GM21528 (cell line): ENCODE data around the gene ZNF618.

Experiments
- ATAC-seq: cut with Tn5 transposase; IDR thresholded peaks from one replicate; pipeline ENCODE4 v1.9.1; 2021; ENCODE audit warnings: mild to moderate bottlenecking, moderate library complexity; ENCODE audit not compliant: unreplicated experiment, low FRiP score

ZNF618 gene

GRCh38 chr9:114088571-114089170 is 212.6 kb downstream of the ZNF618 start:
- ATAC-seq = no peak

DNA sequence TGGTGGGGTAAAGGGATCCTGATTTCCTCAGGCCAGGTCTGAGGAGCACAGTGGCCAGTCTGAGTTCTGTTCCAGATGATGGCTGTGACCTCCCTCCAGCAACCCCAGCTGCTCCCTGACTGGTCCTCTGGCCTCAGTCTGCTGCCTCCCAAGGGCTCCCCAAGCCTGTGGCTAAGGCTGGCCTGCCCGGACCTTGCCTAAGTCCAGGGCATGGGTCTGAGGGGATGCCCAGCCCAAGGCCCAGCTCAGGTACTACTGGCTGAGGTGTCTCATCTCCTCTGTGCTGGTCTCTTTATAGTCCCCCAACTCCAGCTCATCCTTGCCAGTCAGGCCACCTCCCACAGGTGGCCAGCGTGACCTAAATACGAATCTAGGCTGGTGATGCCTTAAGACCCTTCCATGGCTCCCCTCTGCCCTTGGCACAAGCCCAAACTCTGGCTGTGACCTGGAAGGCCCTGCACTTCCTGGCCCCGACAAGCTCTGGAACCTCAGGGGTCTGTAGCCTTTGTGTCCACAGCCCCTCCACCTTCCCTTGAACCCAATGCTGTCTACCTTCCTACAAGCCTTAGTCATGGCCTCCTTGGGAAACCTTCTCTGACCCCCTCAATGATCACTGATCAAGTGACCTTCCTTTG is 213.2 kb downstream of the ZNF618 start:
- no peak for ATAC-seq

GRCh38 chr9:114090798-114091197 is 214.7 kb downstream of the ZNF618 start:
- no peak for ATAC-seq

- ATAC-seq = no peak
Observed at GRCh38 chr9:114091711-114092110, 215.6 kb downstream of the ZNF618 start.

- no peak for ATAC-seq
Observed at GRCh38 chr9:114092336-114092735, 216.2 kb downstream of the ZNF618 start.

GRCh38 chr9:114093031-114093471 is 216.9 kb downstream of the ZNF618 start:
- no peak for ATAC-seq

DNA sequence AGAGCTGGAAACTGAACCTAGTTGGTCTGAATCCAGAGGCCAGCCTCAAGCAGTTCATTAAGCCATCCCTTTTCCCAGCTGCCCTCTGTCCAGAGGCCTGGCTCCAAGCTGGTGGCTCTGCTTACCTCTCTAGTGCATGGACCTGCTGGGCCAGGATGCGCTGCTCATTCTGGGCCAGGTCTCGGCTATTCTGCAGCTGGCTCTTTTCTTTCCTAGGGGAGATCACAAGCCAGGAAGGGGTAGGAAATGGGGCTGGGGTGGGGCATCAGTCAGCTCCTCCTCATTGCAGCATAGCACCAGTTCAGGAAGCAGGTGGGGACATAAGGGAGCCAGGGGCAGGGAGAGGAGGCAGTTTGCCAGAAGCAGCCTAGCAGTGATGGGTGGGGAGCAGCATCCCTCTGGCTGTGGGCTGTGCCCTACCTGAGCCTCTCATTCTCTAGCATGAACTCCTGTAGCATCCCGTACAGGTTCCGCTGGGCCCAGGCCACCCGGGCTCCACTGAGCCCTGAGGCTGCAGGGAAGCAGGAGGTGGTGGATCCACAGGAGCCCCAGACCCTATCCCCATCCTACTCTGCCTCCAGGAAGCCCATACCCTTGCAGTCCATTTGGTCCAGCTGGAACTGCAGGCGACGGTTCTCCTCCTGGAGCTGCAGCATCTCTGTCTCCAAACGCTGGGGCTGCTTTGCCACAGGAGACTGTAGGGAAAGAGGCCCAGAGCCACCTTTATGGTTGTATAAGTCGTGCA is 217.8 kb downstream of the ZNF618 start:
- ATAC-seq = no peak

DNA sequence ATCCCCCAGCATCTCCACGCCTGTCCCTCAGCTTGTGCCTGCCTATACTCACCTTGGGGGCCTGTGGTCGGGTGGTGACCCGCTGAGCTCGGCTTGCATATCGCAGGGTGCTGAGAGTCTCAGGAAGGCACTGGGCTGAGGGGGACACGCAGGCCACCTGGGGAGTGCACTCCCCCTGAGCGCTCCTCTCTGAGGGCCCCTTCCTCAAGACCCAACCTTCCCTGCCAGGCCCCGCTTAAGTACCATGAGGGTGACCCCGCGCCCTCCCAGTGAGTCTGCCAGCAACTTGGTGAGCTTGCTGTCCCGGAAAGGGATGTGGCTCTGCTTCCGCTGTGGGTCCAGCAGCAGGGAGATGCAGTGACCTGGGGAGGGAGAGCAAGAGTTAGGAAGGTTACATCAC is 218.9 kb downstream of the ZNF618 start:
- no peak for ATAC-seq

DNA sequence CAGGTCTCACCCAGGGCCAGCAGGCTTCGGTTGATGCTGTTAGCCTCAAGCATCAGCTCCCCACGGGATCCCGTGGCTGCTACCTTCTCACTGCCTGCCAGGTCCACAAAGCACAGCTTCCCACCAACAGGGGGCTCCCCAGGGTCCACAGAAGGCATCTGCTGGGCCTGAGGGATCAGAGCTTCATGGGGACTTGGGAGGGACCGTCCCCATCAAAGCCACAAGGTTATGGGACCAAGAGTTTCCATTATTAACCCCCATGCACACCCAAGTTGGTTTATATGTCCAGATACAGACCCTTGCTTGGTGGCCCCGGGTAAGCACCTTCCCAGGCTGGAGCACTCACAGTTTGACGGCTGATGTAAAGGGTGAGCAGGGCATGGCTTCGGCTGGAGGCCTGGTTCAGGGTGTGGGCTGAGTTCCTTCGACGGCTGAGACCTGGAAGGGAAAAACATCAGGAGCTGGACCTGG is 220.0 kb downstream of the ZNF618 start:
- no peak for ATAC-seq

DNA sequence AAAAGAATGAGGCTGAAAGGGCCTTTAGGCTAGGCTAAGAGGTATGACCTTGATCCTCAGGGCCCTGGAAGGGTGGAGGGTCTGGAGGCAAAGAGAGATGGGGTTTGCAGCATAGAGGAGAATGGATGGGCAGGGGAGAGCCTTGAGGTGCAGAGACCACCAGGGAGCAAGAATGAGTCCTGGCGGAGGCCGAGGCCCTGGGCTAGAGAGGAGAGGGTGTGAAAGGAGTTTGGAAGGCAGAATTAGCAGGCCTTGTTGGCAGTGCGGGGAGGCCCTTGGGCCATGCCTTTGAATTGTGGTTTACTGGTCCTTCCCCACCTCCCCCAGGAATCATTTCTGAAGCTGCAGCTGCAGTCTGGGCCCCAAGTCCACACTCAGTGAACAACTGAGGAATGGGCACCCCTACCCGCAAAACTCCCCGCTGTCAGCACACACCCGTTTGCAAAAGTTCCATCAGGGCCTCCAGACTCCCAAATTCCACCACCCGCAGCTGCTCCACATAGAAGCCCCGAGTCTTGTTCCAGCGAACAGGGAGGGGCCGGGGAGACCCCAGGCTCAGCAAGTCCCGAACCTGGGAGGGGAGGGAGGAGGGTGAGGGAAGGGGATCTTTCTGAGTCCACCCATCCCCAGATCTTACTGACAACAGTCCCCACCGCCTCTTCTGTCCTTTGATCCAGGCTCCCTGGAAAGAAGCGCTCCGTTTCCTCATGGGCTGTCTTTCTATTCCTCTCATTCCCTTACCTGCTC is 220.9 kb downstream of the ZNF618 start:
- ATAC-seq = no peak

GRCh38 chr9:114097613-114098020 is 221.5 kb downstream of the ZNF618 start:
- no peak for ATAC-seq

DNA sequence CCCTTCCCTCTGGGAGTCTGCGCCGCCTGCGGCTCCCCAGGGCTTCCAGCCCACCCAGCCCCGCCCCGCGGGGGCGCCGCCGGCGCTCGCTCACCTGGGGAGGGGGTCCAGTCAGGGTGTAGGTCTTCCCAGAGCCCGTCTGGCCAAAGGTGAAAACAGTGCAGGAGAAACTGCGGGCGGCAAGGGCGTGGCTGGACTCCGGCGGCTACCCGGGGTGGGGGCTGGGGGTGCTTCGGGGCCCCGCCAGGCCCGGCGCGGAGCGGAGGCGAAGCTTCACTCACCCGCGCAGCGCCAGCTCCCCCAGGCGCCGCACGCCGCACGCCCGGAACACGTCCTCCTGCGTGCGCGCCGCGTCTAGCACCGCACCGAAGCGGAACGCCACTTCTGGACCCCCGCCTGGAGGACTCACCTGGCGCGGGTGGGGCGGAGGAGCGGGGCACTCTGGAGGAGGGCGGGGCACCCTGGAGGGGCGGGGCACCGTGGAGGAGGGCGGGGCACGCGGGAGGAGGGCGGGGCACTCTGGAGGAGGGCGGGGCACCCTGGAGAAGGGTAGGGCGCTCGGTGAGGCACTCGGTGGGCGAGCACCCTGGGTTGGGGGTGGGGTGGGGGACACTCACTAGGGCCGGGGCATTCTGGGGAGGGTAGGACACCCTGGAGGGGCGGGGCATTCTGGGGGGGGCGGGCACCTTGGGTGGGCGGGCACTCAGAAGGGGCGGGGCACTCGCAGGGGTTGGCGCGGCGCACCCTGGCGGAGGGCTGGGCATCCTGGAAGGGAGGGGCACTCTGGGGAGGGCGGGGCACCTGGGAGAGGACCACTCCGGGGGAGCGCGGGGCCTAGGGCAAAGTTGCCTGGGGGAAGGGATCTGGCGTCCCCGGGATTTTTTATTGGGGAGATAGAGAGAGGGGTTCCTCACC is 222.2 kb downstream of the ZNF618 start:
- no peak for ATAC-seq

DNA sequence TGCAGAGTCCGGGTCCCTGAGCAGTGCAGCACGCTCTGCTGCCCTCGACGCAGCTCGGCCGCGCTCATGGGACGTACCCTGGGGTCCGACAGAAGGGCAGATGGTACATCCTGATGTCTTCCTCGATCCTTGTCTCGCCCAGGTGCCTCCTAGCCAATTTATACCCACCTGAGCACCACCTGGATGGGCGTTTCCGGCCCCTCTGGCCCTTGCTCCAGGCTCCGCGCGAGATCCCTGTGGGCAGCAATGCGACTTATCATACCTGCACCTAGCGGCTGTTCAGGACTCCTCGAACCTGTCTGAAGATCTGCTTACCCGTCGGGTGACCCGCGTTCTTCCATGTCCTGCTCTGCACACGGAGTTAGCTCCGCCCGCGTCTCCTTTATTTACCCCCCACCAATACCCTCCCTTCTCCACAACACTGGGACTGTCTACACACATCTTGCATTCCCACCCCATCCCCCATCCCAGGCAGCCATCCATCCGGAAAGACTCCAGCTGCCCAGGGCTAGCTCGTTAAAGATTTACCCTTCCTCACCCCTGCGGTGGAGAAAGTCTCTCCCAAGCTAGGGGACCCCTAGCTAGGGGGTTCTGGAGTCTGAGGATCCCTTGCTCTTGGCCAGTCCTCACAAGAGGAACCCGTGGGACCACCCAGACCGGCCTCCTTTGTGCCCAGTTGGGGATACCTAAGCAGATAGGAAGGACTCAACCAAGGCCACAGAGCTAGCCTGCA is 223.0 kb downstream of the ZNF618 start, which contains the start of gene KIF12:
Gene KIF12 (minus strand): TSS at position 357 of the 733 bp plus-strand sequence. CDS start 16 bp downstream, at position 341.
- ATAC-seq = no peak

DNA sequence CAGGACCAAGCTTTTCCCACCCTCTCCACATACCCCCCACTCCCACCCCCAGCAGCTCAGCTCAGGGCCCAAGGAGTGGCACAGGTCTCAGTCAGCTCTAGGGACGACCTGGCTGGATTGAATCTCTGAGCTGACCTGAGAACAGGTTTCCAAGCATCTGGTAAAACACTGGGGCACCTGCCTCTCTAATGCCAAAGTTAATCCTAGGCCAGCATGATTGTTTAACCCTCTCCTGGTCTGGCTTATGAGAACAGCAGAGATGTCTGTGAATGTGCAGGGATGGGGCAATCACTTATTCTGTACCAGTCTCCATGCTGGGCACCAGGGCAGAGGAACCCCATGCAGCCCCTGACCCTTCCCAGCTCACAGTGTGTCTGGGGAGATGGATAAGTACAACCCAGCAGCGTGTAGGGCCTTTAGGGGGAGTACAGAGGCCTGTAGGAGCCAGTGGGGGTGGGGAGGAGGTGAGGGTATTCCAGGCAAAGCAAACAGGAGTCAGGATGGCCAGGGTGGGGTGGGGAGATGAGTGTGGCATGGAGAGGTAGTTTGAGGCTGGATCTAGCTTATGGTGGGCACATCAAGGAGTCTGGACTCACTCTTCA is 223.7 kb downstream of the ZNF618 start:
- ATAC-seq = no peak

GRCh38 chr9:114100536-114100935 is 224.4 kb downstream of the ZNF618 start:
- no peak for ATAC-seq

GRCh38 chr9:114102484-114102883 is 226.4 kb downstream of the ZNF618 start:
- ATAC-seq = no peak

- no peak for ATAC-seq
Observed at GRCh38 chr9:114105236-114105635, 229.1 kb downstream of the ZNF618 start.
